LNCAP (cell line): ENCODE measurements around the gene FTH1.

Experiments
- TF ChIP-seq, protein P1 (sequence below): fragments of 450-650 bp; IDR thresholded peaks from 2 replicates; pipeline ENCODE4 v1.5.1; 2017; ENCODE audit warnings: mild to moderate bottlenecking

FTH1 gene

GRCh38 chr11:61969391-61969758, 1.9 kb upstream of the FTH1 start:
- TF ChIP-seq, protein P1, sequence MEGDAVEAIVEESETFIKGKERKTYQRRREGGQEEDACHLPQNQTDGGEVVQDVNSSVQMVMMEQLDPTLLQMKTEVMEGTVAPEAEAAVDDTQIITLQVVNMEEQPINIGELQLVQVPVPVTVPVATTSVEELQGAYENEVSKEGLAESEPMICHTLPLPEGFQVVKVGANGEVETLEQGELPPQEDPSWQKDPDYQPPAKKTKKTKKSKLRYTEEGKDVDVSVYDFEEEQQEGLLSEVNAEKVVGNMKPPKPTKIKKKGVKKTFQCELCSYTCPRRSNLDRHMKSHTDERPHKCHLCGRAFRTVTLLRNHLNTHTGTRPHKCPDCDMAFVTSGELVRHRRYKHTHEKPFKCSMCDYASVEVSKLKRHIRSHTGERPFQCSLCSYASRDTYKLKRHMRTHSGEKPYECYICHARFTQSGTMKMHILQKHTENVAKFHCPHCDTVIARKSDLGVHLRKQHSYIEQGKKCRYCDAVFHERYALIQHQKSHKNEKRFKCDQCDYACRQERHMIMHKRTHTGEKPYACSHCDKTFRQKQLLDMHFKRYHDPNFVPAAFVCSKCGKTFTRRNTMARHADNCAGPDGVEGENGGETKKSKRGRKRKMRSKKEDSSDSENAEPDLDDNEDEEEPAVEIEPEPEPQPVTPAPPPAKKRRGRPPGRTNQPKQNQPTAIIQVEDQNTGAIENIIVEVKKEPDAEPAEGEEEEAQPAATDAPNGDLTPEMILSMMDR = no peak

DNA sequence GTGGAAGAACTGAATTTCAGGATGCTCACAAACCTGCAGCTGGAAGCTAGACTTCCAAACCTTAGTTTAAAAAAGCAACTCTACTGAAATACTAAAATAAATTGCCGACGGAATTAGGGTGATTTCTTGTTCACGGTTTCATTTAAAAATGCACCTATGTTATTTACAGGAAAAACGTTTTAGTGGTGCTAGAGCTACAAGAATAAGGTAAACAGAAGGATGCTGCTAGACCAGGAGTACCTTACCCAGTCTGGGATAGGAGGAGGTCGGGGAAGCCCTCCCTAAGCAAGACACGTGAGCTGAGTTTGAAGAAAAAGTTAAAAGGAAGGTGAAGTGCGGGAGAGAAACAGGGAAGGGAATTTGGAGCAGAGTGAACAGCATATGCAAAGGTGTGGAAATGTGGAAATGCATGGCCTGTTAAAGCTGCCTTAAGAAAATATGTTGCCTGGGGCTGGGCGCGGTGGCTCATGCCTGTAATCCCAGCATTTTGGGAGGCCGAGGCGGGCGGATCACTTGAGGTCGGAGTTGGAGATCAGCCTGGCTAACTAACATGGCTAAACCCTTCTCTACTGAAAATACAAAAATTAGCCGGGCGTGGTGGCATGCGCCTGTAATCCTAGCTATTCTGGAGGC, 1.4 kb upstream of the FTH1 start:
- TF ChIP-seq, protein P1 = no peak

- TF ChIP-seq, protein P1 = no peak
Measured at GRCh38 chr11:61967924-61968757, 707 bp upstream of the FTH1 start.

DNA sequence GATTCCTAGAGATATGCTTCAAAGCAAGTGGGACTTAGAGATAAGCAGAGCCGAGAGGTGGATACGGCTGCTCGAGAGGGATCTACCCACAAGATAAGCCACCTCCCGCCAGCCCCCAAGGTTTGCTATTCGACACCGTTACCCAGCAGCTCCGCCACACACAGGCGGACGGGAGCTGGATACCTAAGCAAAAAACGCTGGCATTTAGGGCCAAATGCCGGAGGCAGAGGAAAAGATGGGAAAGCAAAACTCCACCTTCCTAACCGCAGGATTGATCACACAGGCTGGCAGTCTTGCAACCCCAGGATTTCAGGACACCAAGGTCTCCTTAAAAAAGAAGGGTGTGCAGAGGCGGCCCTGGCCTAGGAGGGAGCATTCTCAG, 709 bp downstream of the FTH1 start:
- TF ChIP-seq, protein P1 = no peak

DNA sequence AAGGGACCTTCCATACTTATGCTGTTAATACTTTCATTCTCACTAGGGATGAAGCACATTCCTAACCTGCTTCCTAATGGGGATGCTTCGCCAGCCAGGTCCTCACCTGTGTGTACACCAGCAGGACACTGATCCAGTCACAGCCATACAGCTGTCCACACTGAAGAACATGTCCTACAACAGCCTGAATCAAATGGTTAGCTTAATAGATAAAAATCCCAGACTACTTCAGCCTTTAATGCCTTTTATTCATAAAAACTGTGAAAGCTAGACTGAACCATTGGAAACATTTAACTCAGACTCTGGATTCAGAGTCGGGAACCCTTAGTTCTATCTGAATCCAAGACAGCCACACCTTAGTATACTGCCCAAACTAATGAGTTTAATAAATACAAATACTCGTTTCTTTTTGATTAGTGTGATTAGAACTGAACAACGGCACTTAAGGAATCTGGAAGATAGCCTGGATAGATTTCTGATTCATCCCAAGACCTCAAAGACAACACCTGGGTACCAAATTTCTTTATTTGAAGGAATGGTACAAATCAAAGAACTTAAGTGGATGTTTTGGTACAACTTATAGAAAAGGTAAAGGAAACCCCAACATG, 3.3 kb downstream of the FTH1 start:
- TF ChIP-seq, protein P1 = no peak

DNA sequence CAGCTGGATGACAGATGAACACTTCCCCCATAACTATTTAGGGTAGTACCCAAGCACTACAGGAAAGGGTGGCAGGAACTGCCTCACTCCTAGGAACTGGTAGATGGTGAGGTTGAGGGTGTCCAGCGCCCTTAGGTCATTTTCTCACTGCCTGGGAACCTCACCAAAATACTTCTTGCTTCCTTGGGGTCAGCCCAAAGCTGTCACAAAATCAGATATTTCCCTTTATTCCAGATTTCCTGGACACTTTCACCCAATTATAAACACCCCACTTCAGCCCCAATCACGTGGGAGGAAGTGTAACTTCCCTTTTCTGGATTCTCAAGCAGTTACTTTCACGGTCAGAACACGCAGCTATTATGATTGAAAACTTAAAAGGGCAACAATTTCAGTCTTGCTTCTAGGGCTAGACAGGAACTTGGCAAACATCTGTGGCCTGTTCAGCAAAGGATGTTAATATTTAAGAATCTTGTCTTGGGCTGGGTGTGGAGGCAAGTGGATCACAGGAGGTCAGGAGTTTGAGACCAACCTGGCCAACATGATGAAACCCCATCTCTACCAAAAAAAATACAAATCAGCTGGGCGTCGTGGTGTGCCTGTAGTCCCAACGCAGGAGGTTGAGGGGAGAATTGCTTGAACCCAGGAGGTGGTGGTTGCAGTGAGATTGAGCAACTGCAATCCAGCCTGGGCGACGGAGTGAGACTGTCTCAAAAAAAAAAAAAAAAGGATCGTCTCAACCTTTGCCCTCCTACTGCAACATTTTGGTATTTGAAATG, 4.0 kb downstream of the FTH1 start:
- TF ChIP-seq, protein P1 = no peak

GRCh38 chr11:61963016-61963281, 4.5 kb downstream of the FTH1 start:
- TF ChIP-seq, protein P1 = no peak
